ENCODE data around the gene CCL27.

CCL27 gene

GRCh38 chr9:34662526-34663302, at the start of gene CCL27:
Gene CCL27 (minus strand): TSS chr9:34662657. CDS start chr9:34662633, 24 bp downstream.
- DNase-seq = no peak

GRCh38 chr9:34712140-34712539, 49.7 kb upstream of the CCL27 start:
- DNase-seq = no peak

GRCh38 chr9:34710023-34710422, 47.6 kb upstream of the CCL27 start, which contains the start of gene CCL21:
Gene CCL21 (minus strand): TSS chr9:34710136. CDS start chr9:34710066, 70 bp downstream.
- DNase-seq = no peak

GRCh38 chr9:34709196-34709978, 46.9 kb upstream of the CCL27 start:
- DNase-seq = no peak

- no peak for DNase-seq
Measured at GRCh38 chr9:34707130-34707529, 44.7 kb upstream of the CCL27 start.

GRCh38 chr9:34701769-34702736, 39.6 kb upstream of the CCL27 start:
- DNase-seq = peak; percentile 75 to 81

GRCh38 chr9:34701023-34701768, 38.7 kb upstream of the CCL27 start:
- peak; percentile 75 to 80 for DNase-seq

- no peak for DNase-seq
Measured at GRCh38 chr9:34694811-34695210, 32.4 kb upstream of the CCL27 start.

- DNase-seq = no peak
Measured at GRCh38 chr9:34693560-34693959, 31.1 kb upstream of the CCL27 start.

- DNase-seq = no peak
Measured at GRCh38 chr9:34691936-34692315, 29.5 kb upstream of the CCL27 start.

GRCh38 chr9:34690983-34691935, 28.8 kb upstream of the CCL27 start, which contains the start of gene CCL19:
Gene CCL19 (minus strand): TSS chr9:34691276. CDS start chr9:34691139, 137 bp downstream.
- no peak for DNase-seq

- no peak for DNase-seq
Measured at GRCh38 chr9:34689512-34689911, 27.1 kb upstream of the CCL27 start.

GRCh38 chr9:34689116-34689470, 26.6 kb upstream of the CCL27 start:
- DNase-seq = no peak

GRCh38 chr9:34688329-34689115, 26.1 kb upstream of the CCL27 start:
- no peak for DNase-seq

- DNase-seq = no peak
Measured at GRCh38 chr9:34687276-34688030, 25.0 kb upstream of the CCL27 start.

- no peak for DNase-seq
Measured at GRCh38 chr9:34686732-34687131, 24.3 kb upstream of the CCL27 start.

- no peak for DNase-seq
Measured at GRCh38 chr9:34686231-34686630, 23.8 kb upstream of the CCL27 start.

GRCh38 chr9:34685591-34685990, 23.1 kb upstream of the CCL27 start:
- DNase-seq = no peak

- no peak for DNase-seq
Measured at GRCh38 chr9:34684816-34685215, 22.4 kb upstream of the CCL27 start.
